HG02678 (cell line): Measurements from ENCODE around the gene AP1M1.
"Not testable (repeated sequence)": the region's sequence is repeated elsewhere in the genome, so short reads cannot be mapped to it uniquely, and the experiment has no call there.

Source experiments
- ATAC-seq: cut with Tn5 transposase; IDR thresholded peaks from one replicate; pipeline ENCODE4 v1.9.1; 2021; ENCODE audit warnings: mild to moderate bottlenecking, moderate library complexity; ENCODE audit not compliant: unreplicated experiment

The AP1M1 gene

GRCh38 chr19:16197622-16198369 lies at the start of gene AP1M1:
AP1M1 (plus strand) TSS chr19:16197911; CDS start chr19:16198027, 116 bp downstream.
- peak; percentile 88 for ATAC-seq

- no peak for ATAC-seq
These were observed 49.1 kb upstream of the AP1M1 start for GRCh38 chr19:16148443-16149229.

- ATAC-seq, result no peak
These were observed 44.0 kb upstream of the AP1M1 start for GRCh38 chr19:16153582-16154336.

GRCh38 chr19:16154557-16154956 lies 43.2 kb upstream of the AP1M1 start:
- no peak for ATAC-seq

- ATAC-seq, result no peak
These were observed 42.6 kb upstream of the AP1M1 start for GRCh38 chr19:16155128-16155527.

- ATAC-seq, result no peak
These were observed 40.8 kb upstream of the AP1M1 start for GRCh38 chr19:16156904-16157303.

- no peak for ATAC-seq
These were observed 40.1 kb upstream of the AP1M1 start for GRCh38 chr19:16157601-16158000.

GRCh38 chr19:16159655-16160054 lies 38.1 kb upstream of the AP1M1 start:
- no peak for ATAC-seq

GRCh38 chr19:16160445-16160942 lies 37.2 kb upstream of the AP1M1 start:
- no peak for ATAC-seq

- no peak for ATAC-seq
These were observed 36.7 kb upstream of the AP1M1 start for GRCh38 chr19:16160943-16161560.

GRCh38 chr19:16161840-16162239 lies 35.9 kb upstream of the AP1M1 start:
- no peak for ATAC-seq

GRCh38 chr19:16164222-16164890 lies 33.4 kb upstream of the AP1M1 start:
- ATAC-seq, result no peak

- no peak for ATAC-seq
These were observed 31.3 kb upstream of the AP1M1 start for GRCh38 chr19:16166417-16166816.

- ATAC-seq, result no peak
These were observed 30.7 kb upstream of the AP1M1 start for GRCh38 chr19:16167055-16167454.

GRCh38 chr19:16168465-16169081 lies 29.1 kb upstream of the AP1M1 start:
- no peak for ATAC-seq

GRCh38 chr19:16170134-16170533 lies 27.6 kb upstream of the AP1M1 start:
- no peak for ATAC-seq

- ATAC-seq, result peak; percentile 63
These were observed 21.8 kb upstream of the AP1M1 start for GRCh38 chr19:16175954-16176353.

- not testable (repeated sequence) for ATAC-seq
These were observed 18.8 kb upstream of the AP1M1 start for GRCh38 chr19:16178866-16179265.

- no peak for ATAC-seq
These were observed 17.1 kb upstream of the AP1M1 start for GRCh38 chr19:16180611-16181010.

GRCh38 chr19:16184665-16185122 lies 13.0 kb upstream of the AP1M1 start:
- no peak for ATAC-seq
